ENCODE data around the gene ENKD1. TPM values are rescaled to one million over a fixed set of nuclear protein-coding genes. Genes with fewer than 3 reads are reported as not detected.

ENKD1 gene
- total RNA-seq, 1 experiment from 2014 or later = 12.8 TPM

DNA sequence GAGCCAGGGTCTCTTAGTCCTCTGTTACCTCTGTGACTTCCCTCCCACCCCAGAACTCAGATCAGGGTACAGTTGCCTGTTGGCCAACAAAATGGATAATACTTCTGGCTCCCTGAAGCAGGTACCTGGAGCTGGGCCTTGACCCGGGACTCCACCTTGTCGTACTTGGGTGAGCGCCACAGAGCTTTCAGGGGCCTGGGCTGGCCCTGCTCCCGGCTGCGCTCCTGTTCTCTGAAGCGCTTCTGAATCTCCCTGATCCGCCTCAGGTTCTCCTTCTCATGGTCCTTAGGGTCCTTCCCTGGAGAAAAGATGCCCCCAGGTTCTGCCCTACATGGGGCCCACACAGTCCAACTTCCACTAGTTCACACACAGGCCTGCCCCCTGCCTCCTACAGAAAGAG is 1.7 kb downstream of the ENKD1 start:
- H3K27me3 Mint-ChIP-seq (ENCODE audit: insufficient read depth, unreplicated experiment) = no peaks in the 10 kb centered on the region
- ChIA-PET POLR2A (interaction anchor here (1.6 kb wide), 1 partner anchor 101 kb away, joined by 6 read pairs; no protein-coding TSS in a partner anchor), CTCF (interaction anchor here (0.7 to 6.9 kb wide), 2 partner anchors 132 to 144 kb away, joined by 3 to 57 read pairs; no protein-coding TSS in a partner anchor)
- TF ChIP-seq, protein P1, sequence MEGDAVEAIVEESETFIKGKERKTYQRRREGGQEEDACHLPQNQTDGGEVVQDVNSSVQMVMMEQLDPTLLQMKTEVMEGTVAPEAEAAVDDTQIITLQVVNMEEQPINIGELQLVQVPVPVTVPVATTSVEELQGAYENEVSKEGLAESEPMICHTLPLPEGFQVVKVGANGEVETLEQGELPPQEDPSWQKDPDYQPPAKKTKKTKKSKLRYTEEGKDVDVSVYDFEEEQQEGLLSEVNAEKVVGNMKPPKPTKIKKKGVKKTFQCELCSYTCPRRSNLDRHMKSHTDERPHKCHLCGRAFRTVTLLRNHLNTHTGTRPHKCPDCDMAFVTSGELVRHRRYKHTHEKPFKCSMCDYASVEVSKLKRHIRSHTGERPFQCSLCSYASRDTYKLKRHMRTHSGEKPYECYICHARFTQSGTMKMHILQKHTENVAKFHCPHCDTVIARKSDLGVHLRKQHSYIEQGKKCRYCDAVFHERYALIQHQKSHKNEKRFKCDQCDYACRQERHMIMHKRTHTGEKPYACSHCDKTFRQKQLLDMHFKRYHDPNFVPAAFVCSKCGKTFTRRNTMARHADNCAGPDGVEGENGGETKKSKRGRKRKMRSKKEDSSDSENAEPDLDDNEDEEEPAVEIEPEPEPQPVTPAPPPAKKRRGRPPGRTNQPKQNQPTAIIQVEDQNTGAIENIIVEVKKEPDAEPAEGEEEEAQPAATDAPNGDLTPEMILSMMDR (IDR thresholded peaks at IDR 0.05; ENCODE audit: unreplicated experiment) = no peak
- H3K27ac Mint-ChIP-seq (ENCODE audit: low read depth, unreplicated experiment) = no peak overlapping the region
- BruUV-seq (replicated peaks) = no TSS peak
- intact Hi-C loops (cut with micrococcal nuclease) = no loop called here
- peaks cover 4% of the 10 kb centered on the region for H3K36me3 Mint-ChIP-seq (ENCODE audit: insufficient read depth, unreplicated experiment)
- H3K4me3 Mint-ChIP-seq (ENCODE audit: unreplicated experiment) = no peak overlapping the region
- no peak for DNase-seq (ENCODE audit: unreplicated experiment)
- no peaks in the 10 kb centered on the region for H3K4me1 Mint-ChIP-seq (ENCODE audit: insufficient read depth, unreplicated experiment)
- H3K9me3 Mint-ChIP-seq (ENCODE audit: unreplicated experiment) = no peaks in the 10 kb centered on the region

DNA sequence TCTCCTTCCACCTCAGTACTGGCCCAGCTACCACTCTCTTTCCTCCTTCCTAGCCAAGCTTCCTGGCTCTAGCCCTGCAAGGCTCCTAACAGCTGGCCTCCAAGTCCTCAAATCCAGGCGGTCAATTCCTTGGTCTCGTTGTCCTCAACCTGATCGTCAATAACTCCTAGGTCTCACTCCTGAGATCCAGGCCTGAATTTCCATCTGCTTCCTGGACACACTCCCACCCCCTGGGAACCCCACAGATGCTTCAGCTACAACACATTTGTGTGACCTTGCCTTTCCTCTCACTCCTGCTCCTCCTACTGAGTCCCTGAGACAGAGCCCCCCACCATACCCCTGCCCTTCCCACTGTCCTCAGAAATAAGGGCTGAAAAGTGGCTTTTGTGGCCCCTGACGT is 2.3 kb downstream of the ENKD1 start:
- Mint-ChIP-seq H3K27ac (ENCODE audit: low read depth, unreplicated experiment) (no peak overlapping the region), H3K36me3 (ENCODE audit: insufficient read depth, unreplicated experiment) (peaks cover 4% of the 10 kb centered on the region), H3K4me1 (ENCODE audit: insufficient read depth, unreplicated experiment) (peaks cover 2% of the 10 kb centered on the region), H3K4me3 (ENCODE audit: unreplicated experiment) (no peak overlapping the region), H3K27me3 (ENCODE audit: insufficient read depth, unreplicated experiment) (no peaks in the 10 kb centered on the region), H3K9me3 (ENCODE audit: unreplicated experiment) (no peaks in the 10 kb centered on the region)
- CTCF ChIA-PET = interaction anchor here (0.6 to 6.9 kb wide), 2 partner anchors 143 to 239 kb away, joined by 3 to 57 read pairs; no protein-coding TSS in a partner anchor
- no TSS peak for BruUV-seq (replicated peaks)
- no peak for DNase-seq (ENCODE audit: unreplicated experiment)
- TF ChIP-seq, protein P1 (IDR thresholded peaks at IDR 0.05; ENCODE audit: unreplicated experiment) = no peak
- POLR2A ChIA-PET = no interaction called here
- intact Hi-C loops (cut with micrococcal nuclease) = no loop called here

DNA sequence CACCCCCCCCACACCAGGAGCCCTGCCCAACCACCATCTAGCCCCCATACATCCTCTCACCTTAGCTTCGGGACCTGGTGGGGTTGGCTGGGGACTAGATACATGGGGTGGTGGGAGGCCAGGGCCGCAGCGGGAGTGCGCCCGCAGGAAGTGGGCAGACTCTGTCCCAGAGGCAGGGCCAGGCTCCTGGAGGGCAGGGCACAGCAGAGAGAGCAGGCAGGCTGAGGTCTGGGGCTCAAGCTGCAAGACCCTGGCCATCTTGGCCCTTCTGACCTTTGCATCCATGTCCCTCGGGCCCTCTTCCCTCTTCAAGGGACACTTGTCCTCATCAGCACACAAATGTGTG is 2.7 kb downstream of the ENKD1 start:
- Mint-ChIP-seq H3K36me3 (ENCODE audit: insufficient read depth, unreplicated experiment) (peaks cover 4% of the 10 kb centered on the region), H3K4me3 (ENCODE audit: unreplicated experiment) (no peak overlapping the region), H3K27me3 (ENCODE audit: insufficient read depth, unreplicated experiment) (no peaks in the 10 kb centered on the region), H3K4me1 (ENCODE audit: insufficient read depth, unreplicated experiment) (peaks cover 6% of the 10 kb centered on the region), H3K27ac (ENCODE audit: low read depth, unreplicated experiment) (no peak overlapping the region), H3K9me3 (ENCODE audit: unreplicated experiment) (no peaks in the 10 kb centered on the region)
- TF ChIP-seq, protein P1 (IDR thresholded peaks at IDR 0.05; ENCODE audit: unreplicated experiment) = no peak
- no TSS peak for BruUV-seq (replicated peaks)
- DNase-seq (ENCODE audit: unreplicated experiment) = no peak
- CTCF ChIA-PET = interaction anchor here (0.6 to 6.9 kb wide), 6 partner anchors 20 to 240 kb away, joined by 3 to 57 read pairs (median 3); no protein-coding TSS in a partner anchor
- POLR2A ChIA-PET = interaction anchor here (1.2 kb wide), 1 partner anchor 101 kb away, joined by 3 read pairs; the partner anchor contains the start of gene CTCF
- intact Hi-C loops (cut with micrococcal nuclease) = no loop called here

DNA sequence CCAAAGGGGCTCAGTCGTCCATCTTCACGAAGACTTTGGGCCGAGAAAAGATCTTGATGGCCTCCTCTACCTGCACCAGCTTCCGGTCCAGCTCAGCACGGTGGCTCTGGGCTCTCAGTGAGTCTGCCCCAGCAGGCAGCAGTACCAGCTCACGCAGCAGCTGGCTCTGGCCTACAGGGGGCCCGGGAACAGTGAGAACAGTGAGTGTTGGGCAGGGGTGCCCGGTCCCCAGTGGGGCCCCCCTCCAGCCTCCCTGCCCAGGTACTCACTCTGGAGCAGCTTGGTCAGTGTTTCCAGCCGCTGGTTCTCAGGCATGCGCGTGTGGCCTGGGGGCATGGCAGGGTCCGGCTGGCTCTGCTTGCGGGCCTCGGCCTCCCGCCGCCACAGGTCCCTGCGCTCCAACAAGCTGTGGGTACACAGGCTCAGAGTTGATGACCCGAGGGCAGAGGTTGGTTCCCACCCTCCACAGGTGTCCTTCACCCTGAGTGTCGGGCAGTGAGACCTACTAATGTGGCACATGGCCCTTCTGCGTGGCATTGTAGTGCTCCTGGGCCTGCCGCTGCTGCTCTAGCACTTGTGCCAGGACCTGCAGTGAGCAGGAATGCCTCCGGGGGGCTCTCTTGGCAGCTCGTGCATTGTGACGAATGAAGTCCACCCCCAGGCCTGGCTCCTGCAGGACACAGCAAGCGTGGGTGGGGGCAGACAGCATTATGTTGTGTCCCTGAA is 3.2 kb downstream of the ENKD1 start:
- H3K27me3 Mint-ChIP-seq (ENCODE audit: insufficient read depth, unreplicated experiment) = no peaks in the 10 kb centered on the region
- TF ChIP-seq, protein P1 (IDR thresholded peaks at IDR 0.05; ENCODE audit: unreplicated experiment) = peak; percentile 9
- H3K27ac Mint-ChIP-seq (ENCODE audit: low read depth, unreplicated experiment) = no peak overlapping the region
- no peak overlapping the region for H3K4me3 Mint-ChIP-seq (ENCODE audit: unreplicated experiment)
- peaks cover 1% of the 10 kb centered on the region for H3K36me3 Mint-ChIP-seq (ENCODE audit: insufficient read depth, unreplicated experiment)
- no TSS peak for BruUV-seq (replicated peaks)
- no peaks in the 10 kb centered on the region for H3K9me3 Mint-ChIP-seq (ENCODE audit: unreplicated experiment)
- DNase-seq (ENCODE audit: unreplicated experiment) = no peak
- POLR2A ChIA-PET = interaction anchor here (0.5 to 1.2 kb wide), 3 partner anchors 99 to 127 kb away, joined by 3 read pairs; partner anchors contain the start of gene CTCF
- intact Hi-C loops (cut with micrococcal nuclease) = no loop called here
- CTCF ChIA-PET = interaction anchor here (0.6 to 6.9 kb wide), 8 partner anchors 9 to 240 kb away, joined by 3 to 57 read pairs (median 3); no protein-coding TSS in a partner anchor
- peaks cover 6% of the 10 kb centered on the region for H3K4me1 Mint-ChIP-seq (ENCODE audit: insufficient read depth, unreplicated experiment)
